GM21825 (cell line): ENCODE measurements around the gene CLDN25.
A peak's percentile ranks its signal among the peaks of the same experiment; 100 is the strongest.
"Not testable (repeated sequence)": the region's sequence is repeated elsewhere in the genome, so short reads cannot be mapped to it uniquely, and the experiment has no call there.

Experiments used
- ATAC-seq: cut with Tn5 transposase; IDR thresholded peaks from one replicate; pipeline ENCODE4 v1.9.1; 2021; ENCODE audit warnings: mild to moderate bottlenecking, moderate library complexity; ENCODE audit not compliant: unreplicated experiment

The CLDN25 gene

GRCh38 chr11:113779496-113779895 is at the start of gene CLDN25:
CLDN25 (plus strand) TSS chr11:113779796; CDS start chr11:113779796, 0 bp downstream.
- no peak for ATAC-seq

GRCh38 chr11:113730887-113731726 is 48.5 kb upstream of the CLDN25 start:
- no peak for ATAC-seq

DNA sequence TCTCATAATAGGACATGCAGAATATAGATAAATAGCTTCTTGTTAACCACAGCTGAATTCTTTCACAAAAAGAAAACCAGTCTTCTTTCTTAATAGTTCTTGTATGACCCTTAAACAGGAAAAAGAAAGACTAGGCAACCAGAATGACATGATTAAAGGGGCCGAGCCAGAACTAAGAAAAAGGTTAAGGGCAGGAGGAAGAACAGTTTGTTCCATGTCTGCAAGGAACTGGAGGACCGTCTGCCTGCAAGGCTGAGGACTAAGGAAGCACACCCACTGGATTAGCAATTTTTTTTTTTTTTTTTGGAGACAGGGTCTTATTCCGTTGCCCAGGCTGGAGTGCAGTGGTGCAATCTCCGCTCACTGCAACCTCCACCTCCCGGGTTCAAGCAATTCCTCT is 47.5 kb upstream of the CLDN25 start:
- ATAC-seq: no peak

- no peak for ATAC-seq
These were observed 43.3 kb upstream of the CLDN25 start for GRCh38 chr11:113736323-113736722.

GRCh38 chr11:113752932-113753331 is 26.7 kb upstream of the CLDN25 start:
- ATAC-seq: no peak

DNA sequence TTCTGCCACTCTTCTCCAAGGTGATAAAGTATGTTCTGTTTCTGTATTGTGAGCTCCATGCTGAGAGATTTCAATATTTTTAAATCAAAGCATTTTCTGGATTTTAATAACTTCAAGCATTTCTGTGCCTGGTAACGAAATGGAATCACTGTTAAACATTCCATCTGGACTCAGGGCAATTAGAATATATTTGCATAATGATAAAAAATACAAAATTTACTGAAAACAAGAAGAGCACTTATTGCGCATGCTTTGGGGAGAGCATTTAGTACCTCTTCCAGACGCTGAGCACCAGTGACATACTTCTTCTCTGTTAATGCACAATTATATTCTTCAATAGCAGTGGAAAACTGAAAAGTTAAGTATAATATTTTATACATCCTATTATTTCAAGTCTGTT is 19.4 kb upstream of the CLDN25 start:
- ATAC-seq: no peak

GRCh38 chr11:113763040-113763439 is 16.6 kb upstream of the CLDN25 start:
- not testable (repeated sequence) for ATAC-seq

- ATAC-seq: no peak
These were observed 14.9 kb upstream of the CLDN25 start for GRCh38 chr11:113764527-113765219.

- ATAC-seq: no peak
These were observed 7.6 kb upstream of the CLDN25 start for GRCh38 chr11:113771964-113772363.

GRCh38 chr11:113773092-113773415 is 6.5 kb upstream of the CLDN25 start:
- no peak for ATAC-seq

GRCh38 chr11:113773416-113774173 is 6.0 kb upstream of the CLDN25 start, which contains the start of gene ZW10:
ZW10 (minus strand) TSS chr11:113773692; CDS start chr11:113773666, 26 bp downstream.
- ATAC-seq: peak; percentile 99

DNA sequence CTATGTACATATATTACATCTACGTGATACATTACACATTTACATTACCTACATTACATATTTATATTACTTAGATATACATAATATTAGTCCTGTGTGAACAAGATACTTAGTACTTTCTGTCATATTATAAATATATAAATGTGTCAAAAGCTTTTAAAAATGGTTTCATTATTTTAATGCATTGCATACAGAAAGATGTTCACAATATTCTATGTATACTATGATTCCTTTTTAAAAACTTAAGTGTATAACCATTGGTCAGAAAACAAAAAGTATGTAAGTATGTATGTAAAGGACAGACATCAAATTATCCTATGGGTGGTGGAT is 5.5 kb upstream of the CLDN25 start:
- no peak for ATAC-seq

DNA sequence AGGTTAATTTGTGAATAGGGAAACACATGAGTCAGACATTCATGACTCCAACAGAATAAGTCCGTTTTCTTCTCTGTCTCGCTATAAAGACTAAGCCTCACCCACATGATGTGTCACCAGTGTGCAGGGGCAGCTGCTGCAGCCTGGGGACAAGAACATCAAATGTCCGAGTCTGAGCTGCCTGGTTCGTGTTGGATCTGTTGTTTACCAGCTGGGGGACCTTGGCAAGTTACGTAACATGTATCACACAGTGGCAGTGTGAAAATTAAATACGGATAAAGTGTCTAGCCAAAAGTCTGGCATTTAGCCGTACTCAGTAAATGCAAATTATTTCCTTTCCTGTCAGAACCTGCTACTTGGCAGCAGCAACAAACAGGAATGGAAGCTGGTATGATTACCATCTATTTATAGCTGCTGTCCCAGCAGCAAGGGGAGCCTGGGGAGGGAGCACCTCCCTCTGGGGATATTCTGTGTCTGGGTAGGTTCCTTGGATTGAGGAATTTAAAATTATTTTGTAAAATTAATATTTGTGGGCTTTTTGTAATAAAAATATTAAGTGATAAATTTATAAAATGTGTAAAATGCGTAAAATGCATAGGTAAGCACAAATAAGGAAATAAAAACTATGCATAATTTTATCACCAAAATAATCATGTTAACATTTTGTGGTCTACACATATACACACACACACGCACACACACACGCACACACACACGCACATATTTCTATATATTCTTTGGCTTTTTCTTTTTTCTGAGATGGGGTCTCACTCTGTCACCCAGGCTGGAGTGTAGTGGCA is 1.3 kb upstream of the CLDN25 start:
- no peak for ATAC-seq

DNA sequence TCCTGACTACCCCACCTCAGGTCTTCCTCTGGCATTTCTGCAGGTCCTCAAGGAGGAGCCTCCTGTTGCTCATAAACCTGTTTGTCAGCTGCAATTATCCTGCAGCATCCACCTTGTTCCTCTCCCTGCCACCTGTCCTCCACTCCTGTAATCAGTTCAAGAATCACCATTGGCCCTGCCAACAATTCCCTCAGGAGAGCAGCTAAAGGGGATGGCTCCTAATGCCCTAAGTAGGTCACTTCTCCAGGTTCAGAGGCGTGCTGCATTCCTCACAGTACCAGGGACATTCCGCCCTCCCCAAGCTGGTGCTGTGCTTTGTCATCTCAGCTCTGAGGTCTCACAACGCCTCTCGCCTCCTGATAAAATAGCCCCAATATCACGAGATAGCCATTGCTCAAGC is 2.1 kb downstream of the CLDN25 start:
- ATAC-seq: no peak

GRCh38 chr11:113782134-113782533 is 2.5 kb downstream of the CLDN25 start:
- no peak for ATAC-seq

GRCh38 chr11:113789016-113789415 is 9.4 kb downstream of the CLDN25 start:
- not testable (repeated sequence) for ATAC-seq

- ATAC-seq: no peak
These were observed 10.2 kb downstream of the CLDN25 start for GRCh38 chr11:113789675-113790320.

GRCh38 chr11:113796663-113797259 is 17.2 kb downstream of the CLDN25 start:
- ATAC-seq: no peak

DNA sequence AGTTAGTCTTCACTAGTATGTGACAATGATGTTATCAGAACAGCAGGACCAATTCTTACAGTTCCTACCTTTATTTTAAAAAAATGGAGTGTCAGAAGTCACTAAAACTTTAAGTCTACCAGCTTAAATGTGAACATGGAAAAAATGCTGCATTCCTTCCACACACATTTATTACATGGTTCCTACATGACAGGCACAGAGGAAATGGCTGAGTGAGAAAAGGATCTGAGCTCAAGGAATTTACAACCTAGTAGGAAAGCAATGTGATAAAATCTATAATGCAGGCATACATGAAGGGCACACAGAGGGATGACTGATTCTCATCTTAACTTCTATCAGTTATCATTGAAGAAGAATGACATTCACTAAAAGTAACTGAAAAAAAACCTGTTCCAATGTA is 23.0 kb downstream of the CLDN25 start:
- ATAC-seq: no peak

DNA sequence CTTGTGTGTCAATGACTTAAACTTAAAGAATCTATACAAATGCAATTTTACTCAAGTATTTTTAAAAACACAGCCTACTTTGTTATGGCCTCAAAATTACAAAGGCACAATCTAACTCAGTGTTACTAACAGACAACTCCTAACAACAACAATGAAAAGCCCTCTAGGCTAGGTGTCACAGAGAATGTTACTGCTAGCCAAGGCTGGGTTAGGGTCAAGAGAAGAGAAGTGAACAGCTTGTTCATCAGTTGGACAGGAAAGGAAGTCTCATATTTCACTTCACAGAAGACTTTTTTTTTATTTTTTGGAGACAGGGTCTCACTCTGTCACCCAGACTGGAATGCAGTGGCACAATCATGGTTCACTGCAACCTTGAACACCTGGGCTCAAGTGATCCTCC is 26.0 kb downstream of the CLDN25 start:
- ATAC-seq: no peak
